SU-DHL-6 (cell line): ENCODE measurements around the gene RANBP17.

Source experiments
- CTCF ChIP-seq: fragments of 200-600 bp; sonication (generic); IDR thresholded peaks from one replicate; pipeline ENCODE4 v1.5.1; 2017; ENCODE audit warnings: antibody characterized with exemption, mild to moderate bottlenecking, low read length, moderate library complexity; ENCODE audit not compliant: insufficient read depth, poor library complexity, severe bottlenecking
- EZH2phosphoT487 ChIP-seq: fragments of 200-600 bp; sonication (generic), shearing (Covaris generic); conservative IDR thresholded peaks from 2 replicates; pipeline ENCODE4 v1.6.1; 2018; ENCODE audit warnings: mild to moderate bottlenecking, antibody characterized with exemption, low read length, moderate library complexity, mixed read lengths

DNA sequence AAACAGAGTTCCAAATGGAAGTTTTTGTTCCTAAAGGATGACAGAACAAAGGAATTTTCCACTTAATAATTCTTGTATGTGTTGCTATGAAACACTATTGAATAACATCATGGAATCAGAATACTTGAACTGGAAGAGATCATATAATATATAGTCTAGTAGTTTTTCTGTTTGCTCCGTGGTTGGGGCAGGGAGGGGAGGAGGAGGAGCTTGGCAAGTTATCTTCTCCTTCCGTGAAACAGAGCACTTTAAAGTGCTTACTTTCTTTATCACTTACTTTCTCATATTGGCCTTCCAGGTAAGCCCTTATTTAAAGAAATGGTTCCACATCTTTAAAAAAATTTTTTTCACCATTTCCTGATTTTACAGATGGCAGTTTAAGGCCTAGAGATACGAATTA is 281.4 kb downstream of the RANBP17 start:
- TF ChIP-seq CTCF (no peak), EZH2phosphoT487 (no peak)
